Effector memory CD4-positive, alpha-beta T cell (primary cell): ENCODE measurements around the gene ALG6.

Experiments
- DNase-seq, 3 donors: peaks; one replicate each; pipeline ENCODE4 v3.0.0-alpha.2; 2020
- H3K27ac ChIP-seq: 2 replicates; pipeline ENCODE4 v1.7.0; 2013; ENCODE audit warnings: mild to moderate bottlenecking, low read length, moderate library complexity; ENCODE audit not compliant: insufficient read depth, poor library complexity, severe bottlenecking
- H3K27me3 ChIP-seq: replicated peaks from 2 replicates; pipeline ENCODE4 v1.7.0; 2013; ENCODE audit warnings: mild to moderate bottlenecking, low read length; ENCODE audit not compliant: insufficient read depth, control insufficient read depth, poor library complexity, severe bottlenecking
- H3K36me3 ChIP-seq: 2 replicates; pipeline ENCODE4 v1.7.0; 2013; ENCODE audit warnings: mild to moderate bottlenecking, low read length, moderate library complexity; ENCODE audit not compliant: control insufficient read depth, insufficient read depth
- H3K4me1 ChIP-seq: 2 replicates; pipeline ENCODE4 v1.7.0; 2013; ENCODE audit warnings: low read length, mild to moderate bottlenecking; ENCODE audit not compliant: control insufficient read depth, insufficient read depth, poor library complexity, severe bottlenecking
- H3K4me3 ChIP-seq: 2 replicates; pipeline ENCODE4 v1.7.0; 2013; ENCODE audit warnings: low read length, low read depth, mild to moderate bottlenecking; ENCODE audit not compliant: insufficient read depth, poor library complexity, severe bottlenecking
- H3K9me3 ChIP-seq: 2 replicates; pipeline ENCODE4 v1.7.0; 2013; ENCODE audit warnings: mild to moderate bottlenecking, low read length, moderate library complexity; ENCODE audit not compliant: control insufficient read depth

The ALG6 gene

GRCh38 chr1:63363014-63363413 lies 4.4 kb upstream of the ALG6 start:
- no peak for DNase-seq
- Histone ChIP-seq H3K27me3 (no peaks in the 10 kb centered on the region), H3K9me3 (no peaks in the 10 kb centered on the region), H3K4me1 (peaks cover 4% of the 10 kb centered on the region), H3K27ac (no peak overlapping the region), H3K36me3 (no peaks in the 10 kb centered on the region), H3K4me3 (no peak overlapping the region)

- Histone ChIP-seq H3K27me3 (no peaks in the 10 kb centered on the region), H3K4me3 (peak overlapping the region; percentile 74), H3K27ac (peak overlapping the region; percentile 45), H3K9me3 (no peaks in the 10 kb centered on the region), H3K36me3 (peaks cover 3% of the 10 kb centered on the region), H3K4me1 (peaks cover 4% of the 10 kb centered on the region)
- no peak for DNase-seq
Observed at GRCh38 chr1:63366908-63367214, 566 bp upstream of the ALG6 start.

- Histone ChIP-seq H3K36me3 (peaks cover 4% of the 10 kb centered on the region), H3K4me1 (peaks cover 4% of the 10 kb centered on the region), H3K27me3 (no peaks in the 10 kb centered on the region), H3K9me3 (no peaks in the 10 kb centered on the region), H3K4me3 (peak overlapping the region; percentile 74), H3K27ac (no peak overlapping the region)
- no peak for DNase-seq
Observed at GRCh38 chr1:63368131-63368530, 704 bp downstream of the ALG6 start.

- H3K36me3 ChIP-seq, result peaks cover 10% of the 10 kb centered on the region
Observed at GRCh38 chr1:63379583-63379982, 12.2 kb downstream of the ALG6 start.

GRCh38 chr1:63381741-63382140 lies 14.3 kb downstream of the ALG6 start:
- Histone ChIP-seq H3K36me3 (peaks cover 5% of the 10 kb centered on the region), H3K9me3 (no peaks in the 10 kb centered on the region), H3K27me3 (no peaks in the 10 kb centered on the region), H3K27ac (no peak overlapping the region), H3K4me1 (no peaks in the 10 kb centered on the region), H3K4me3 (no peak overlapping the region)
- DNase-seq, result no peak

More at GRCh38 chr1:63379583-63379982, 12.2 kb downstream of the ALG6 start:
- H3K27ac ChIP-seq, result no peak overlapping the region
- H3K9me3 ChIP-seq, result no peaks in the 10 kb centered on the region
- no peak for DNase-seq
- no peak overlapping the region for H3K4me3 ChIP-seq
- H3K4me1 ChIP-seq, result no peaks in the 10 kb centered on the region
- H3K27me3 ChIP-seq, result no peaks in the 10 kb centered on the region

- no peaks in the 10 kb centered on the region for H3K9me3 ChIP-seq
- no peaks in the 10 kb centered on the region for H3K4me1 ChIP-seq
- H3K27ac ChIP-seq, result no peak overlapping the region
- H3K36me3 ChIP-seq, result peaks cover 26% of the 10 kb centered on the region
- H3K27me3 ChIP-seq, result no peaks in the 10 kb centered on the region
- DNase-seq, result no peak
- H3K4me3 ChIP-seq, result no peak overlapping the region
Observed at GRCh38 chr1:63401945-63402344, 34.5 kb downstream of the ALG6 start.

DNA sequence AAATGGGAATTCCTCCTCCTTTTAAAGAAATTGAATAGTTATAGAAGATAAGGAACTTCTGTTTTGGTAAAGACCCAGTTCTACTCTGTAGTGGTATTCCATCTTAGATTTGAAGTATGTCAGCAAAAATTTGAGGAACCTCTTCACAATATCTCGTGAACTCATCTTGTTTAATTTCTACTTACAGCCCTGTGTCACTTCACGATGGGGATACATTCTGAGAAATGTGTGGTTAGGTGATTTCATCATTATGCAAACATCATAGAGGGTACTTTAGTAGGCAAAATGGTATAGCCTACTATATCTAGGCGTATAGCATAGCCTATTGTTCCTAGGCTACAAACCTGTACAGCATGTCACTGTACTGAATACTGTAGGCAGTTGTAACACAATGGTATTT lies 36.0 kb downstream of the ALG6 start:
- Histone ChIP-seq H3K4me3 (no peak overlapping the region), H3K9me3 (no peaks in the 10 kb centered on the region), H3K4me1 (no peaks in the 10 kb centered on the region), H3K27ac (no peak overlapping the region), H3K36me3 (peaks cover 22% of the 10 kb centered on the region), H3K27me3 (no peaks in the 10 kb centered on the region)
- no peak for DNase-seq

- Histone ChIP-seq H3K4me1 (no peaks in the 10 kb centered on the region), H3K4me3 (no peak overlapping the region), H3K36me3 (peaks cover 25% of the 10 kb centered on the region), H3K27me3 (no peaks in the 10 kb centered on the region), H3K9me3 (no peaks in the 10 kb centered on the region), H3K27ac (no peak overlapping the region)
- DNase-seq, result no peak
Observed at GRCh38 chr1:63405021-63405420, 37.6 kb downstream of the ALG6 start.

- Histone ChIP-seq H3K27me3 (no peaks in the 10 kb centered on the region), H3K27ac (no peak overlapping the region), H3K4me1 (no peaks in the 10 kb centered on the region), H3K9me3 (no peaks in the 10 kb centered on the region), H3K4me3 (no peak overlapping the region), H3K36me3 (peaks cover 27% of the 10 kb centered on the region)
- no peak for DNase-seq
Observed at GRCh38 chr1:63405987-63406386, 38.6 kb downstream of the ALG6 start.

GRCh38 chr1:63407002-63407401 lies 39.6 kb downstream of the ALG6 start:
- no peaks in the 10 kb centered on the region for H3K27me3 ChIP-seq
- H3K4me1 ChIP-seq, result no peaks in the 10 kb centered on the region
- no peak overlapping the region for H3K27ac ChIP-seq
- no peaks in the 10 kb centered on the region for H3K9me3 ChIP-seq
- peaks cover 29% of the 10 kb centered on the region for H3K36me3 ChIP-seq
- H3K4me3 ChIP-seq, result no peak overlapping the region
- DNase-seq, result no peak

DNA sequence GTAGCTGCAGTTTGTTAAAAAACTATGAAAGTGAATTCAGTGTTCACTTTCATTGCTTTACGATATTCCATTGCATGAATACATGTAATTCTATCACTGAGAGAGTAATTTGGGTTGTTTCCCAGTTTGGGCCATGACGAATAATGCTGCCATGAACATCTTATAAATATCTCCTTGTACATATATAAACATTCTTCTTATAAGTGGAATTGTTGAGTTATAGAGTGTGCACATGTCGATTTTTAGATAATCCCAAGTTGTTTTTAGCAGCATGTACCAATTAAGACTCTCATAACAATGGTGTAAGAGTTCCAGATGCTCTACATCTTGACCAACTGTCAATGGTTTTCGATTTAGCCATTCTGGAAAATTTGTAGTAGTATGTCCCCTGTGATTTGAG lies 40.9 kb downstream of the ALG6 start:
- DNase-seq, result no peak
- Histone ChIP-seq H3K36me3 (peaks cover 29% of the 10 kb centered on the region), H3K27me3 (no peaks in the 10 kb centered on the region), H3K4me3 (no peak overlapping the region), H3K9me3 (no peaks in the 10 kb centered on the region), H3K27ac (no peak overlapping the region), H3K4me1 (no peaks in the 10 kb centered on the region)
